Regular cardiac myocyte (primary cell): ENCODE data around the gene NATD1. TPM values are rescaled to one million over a fixed set of nuclear protein-coding genes. Genes with fewer than 3 reads are reported as not detected.

Source experiments
- total RNA-seq: library from RNA; depleted of rRNA; stranded (reverse); fragments of >200 nt; gene quantifications from 2 replicates; pipeline ENCODE4 v1.2.3, GENCODE V29; 2014

NATD1 gene
- 1.7 and 2.8 TPM in 2 replicates for total RNA-seq

GRCh38 chr17:21252796-21253645 lies at the start of gene NATD1:
TSS of gene NATD1 (minus strand) at chr17:21253410. CDS start at chr17:21253264, 146 bp downstream.

GRCh38 chr17:21284319-21285163 lies 31.3 kb upstream of the NATD1 start, which contains the start of gene MAP2K3:
TSS of gene MAP2K3 (plus strand) at chr17:21284711. CDS start at chr17:21284921, 210 bp downstream.

GRCh38 chr17:21214015-21214776 lies 39.0 kb downstream of the NATD1 start, which contains the start of gene TMEM11:
TSS of gene TMEM11 (minus strand) at chr17:21214161. CDS start at chr17:21214152, 9 bp downstream.

Other genes starting within 250 kb of the NATD1 start
- gene USP22, start 210.4 kb downstream of the NATD1 start, total RNA-seq = 201 and 263 TPM in 2 replicates
- gene DHRS7B, start 126.4 kb downstream of the NATD1 start, total RNA-seq = 20.9 and 32.7 TPM in 2 replicates
- gene TMEM11, start 39.2 kb downstream of the NATD1 start, total RNA-seq = 21.1 and 34.7 TPM in 2 replicates
- gene MAP2K3, start 31.3 kb upstream of the NATD1 start, total RNA-seq = 29.9 and 33.4 TPM in 2 replicates
- 0.38 and 1.7 TPM in 2 replicates for gene KCNJ12, start 122.9 kb upstream of the NATD1 start, total RNA-seq